Measurements from ENCODE around the gene ADISSP. TPM values are rescaled to one million over a fixed set of nuclear protein-coding genes. Genes with fewer than 3 reads are reported as not detected.

Gene ADISSP
- total and polyA plus RNA-seq, 2 donors (not counting 3 experiments of a cell fraction or from before 2014, with no cell fraction given): 55.0 to 67.5 TPM

GRCh38 chr20:3712279-3712873 is 55.2 kb downstream of the ADISSP start, which contains the start of gene SIGLEC1:
Gene SIGLEC1 (minus strand): TSS chr20:3712600. CDS start chr20:3707128, 5,472 bp downstream.
- no TSS peak for BruUV-seq (replicated peaks)
- DNase-seq (ENCODE audit: low read depth, low spot score) (no peak), FAIRE-seq (no peak)
- intact Hi-C loops (cut with micrococcal nuclease): no loop called here
- no peak within 1 kb of the TSS for H3K4me3 ChIP-seq (replicated peaks in 1 of 3; ENCODE audit: insufficient read depth in 1 of 3, low read depth in 1 of 3, low read length in 3 of 3)
- no peaks in the 10 kb centered on the region for H3K9me3 ChIP-seq (replicated peaks; ENCODE audit: control insufficient read depth, insufficient read depth, low read length)
- H3K9ac ChIP-seq (replicated peaks; ENCODE audit: extremely low read depth, insufficient read depth, low read length): no peak within 1 kb of the TSS
- dilution Hi-C loops (cut with MboI; ENCODE audit: extremely low pct_ligation_motif_present, low sequenced_read_pairs): no loop called here
- no peaks in the 10 kb centered on the region for H3K79me2 ChIP-seq (ENCODE audit: control insufficient read depth, insufficient read depth, low read length)
- CTCF ChIA-PET: interaction anchor here (0.7 to 5.7 kb wide), 3 partner anchors 34 to 149 kb away, joined by 4 to 346 read pairs (median 4); partner anchors contain the start of genes ADAM33 and SPEF1
- H3K4me1 ChIP-seq (ENCODE audit: control insufficient read depth, extremely low read depth, insufficient read depth, low read length): no peaks in the 10 kb centered on the region
- no peaks in the 10 kb centered on the region for H3K36me3 ChIP-seq (ENCODE audit: control insufficient read depth in 2 of 2, extremely low read depth in 1 of 2, insufficient read depth in 2 of 2, low read length in 2 of 2)
- H4K20me1 ChIP-seq (replicated peaks; ENCODE audit: control insufficient read depth, extremely low read depth, insufficient read depth, low read length): no peaks in the 10 kb centered on the region
- no peaks in the 10 kb centered on the region for H3K27me3 ChIP-seq (ENCODE audit: control insufficient read depth in 2 of 2, insufficient read depth in 2 of 2, low read length in 2 of 2)
- H3K4me2 ChIP-seq (ENCODE audit: insufficient read depth, low read length): no peak within 1 kb of the TSS
- H3K9me1 ChIP-seq (replicated peaks; ENCODE audit: control insufficient read depth, extremely low read depth, insufficient read depth, low read length): no peaks in the 10 kb centered on the region
- POLR2A ChIA-PET: no interaction called here
- no peak for TF ChIP-seq MYC (IDR thresholded peaks at IDR 0.05; ENCODE audit: low read depth, low read length)
- no peak within 1 kb of the TSS for H2AFZ ChIP-seq (ENCODE audit: low read depth, low read length)
- no peak within 1 kb of the TSS for H3K27ac ChIP-seq (ENCODE audit: insufficient read depth, low read depth, low read length)

GRCh38 chr20:3711484-3711941 is 56.0 kb downstream of the ADISSP start:
- intact Hi-C loops (cut with micrococcal nuclease) (loop anchor here (1.0 kb wide), 1 partner anchor 35 kb away; no protein-coding TSS in a partner anchor), dilution Hi-C loops (cut with MboI; ENCODE audit: extremely low pct_ligation_motif_present, low sequenced_read_pairs) (no loop called here)
- Histone ChIP-seq H3K27ac (ENCODE audit: insufficient read depth, low read depth, low read length) (no peak overlapping the region), H3K9me3 (replicated peaks; ENCODE audit: control insufficient read depth, insufficient read depth, low read length) (no peaks in the 10 kb centered on the region), H3K4me2 (ENCODE audit: insufficient read depth, low read length) (no peak overlapping the region), H3K27me3 (ENCODE audit: control insufficient read depth in 2 of 2, insufficient read depth in 2 of 2, low read length in 2 of 2) (no peaks in the 10 kb centered on the region), H4K20me1 (replicated peaks; ENCODE audit: control insufficient read depth, extremely low read depth, insufficient read depth, low read length) (no peaks in the 10 kb centered on the region), H3K9me1 (replicated peaks; ENCODE audit: control insufficient read depth, extremely low read depth, insufficient read depth, low read length) (no peaks in the 10 kb centered on the region), H3K36me3 (ENCODE audit: control insufficient read depth in 2 of 2, extremely low read depth in 1 of 2, insufficient read depth in 2 of 2, low read length in 2 of 2) (no peaks in the 10 kb centered on the region), H3K79me2 (ENCODE audit: control insufficient read depth, insufficient read depth, low read length) (no peaks in the 10 kb centered on the region), H3K4me1 (ENCODE audit: control insufficient read depth, extremely low read depth, insufficient read depth, low read length) (no peaks in the 10 kb centered on the region), H2AFZ (ENCODE audit: low read depth, low read length) (no peak overlapping the region), H3K9ac (replicated peaks; ENCODE audit: extremely low read depth, insufficient read depth, low read length) (no peak overlapping the region), H3K4me3 (replicated peaks in 1 of 3; ENCODE audit: insufficient read depth in 1 of 3, low read depth in 1 of 3, low read length in 3 of 3) (no peak overlapping the region)
- no peak for DNase-seq (ENCODE audit: low read depth, low spot score)
- POLR2A ChIA-PET: interaction anchor here (1.6 kb wide), 1 partner anchor 35 kb away, joined by 4 read pairs; no protein-coding TSS in a partner anchor
- CTCF ChIA-PET: interaction anchor here (0.6 to 5.7 kb wide), 40 partner anchors 8 to 658 kb away, joined by 3 to 346 read pairs (median 6); partner anchors contain the start of genes ADAM33, ADISSP, HSPA12B and SPEF1
- no peak for FAIRE-seq
- no TSS peak for BruUV-seq (replicated peaks)
- no peak for TF ChIP-seq POLR2A (IDR thresholded peaks at IDR 0.05; ENCODE audit: low read depth, low read length)
- TF ChIP-seq JUN (IDR thresholded peaks at IDR 0.05; ENCODE audit: borderline replicate concordance, insufficient read depth, insufficient read length, low read depth): no peak
- no peak for TF ChIP-seq GATA2 (IDR thresholded peaks at IDR 0.05; ENCODE audit: insufficient read depth, insufficient read length, low read depth, low read length)
- no peak for TF ChIP-seq CTCF (IDR thresholded peaks at IDR 0.05; ENCODE audit: extremely low read depth in 1 of 2, insufficient read depth in 1 of 2, low read depth in 1 of 2, low read length in 2 of 2)
- no peak for TF ChIP-seq POLR2AphosphoS5 (IDR thresholded peaks at IDR 0.05; ENCODE audit: insufficient read depth, low read depth, low read length)
- no peak for TF ChIP-seq MAX (IDR thresholded peaks at IDR 0.05; ENCODE audit: insufficient read depth, insufficient read length)
- TF ChIP-seq EZH2 (IDR thresholded peaks at IDR 0.05; ENCODE audit: borderline replicate concordance, low read depth, low read length, severe bottlenecking): no peak
- TF ChIP-seq FOS (IDR thresholded peaks at IDR 0.05; ENCODE audit: borderline replicate concordance, insufficient read depth, low read length): no peak
- TF ChIP-seq MYC (IDR thresholded peaks at IDR 0.05; ENCODE audit: low read depth, low read length): no peak

Measured in endothelial cell of umbilical vein (primary cell).